Stimulated activated CD4-positive, alpha-beta T cell treated with anti-CD3 and anti-CD28 coated beads, Interleukin-12 subunit alpha, Interleukin-12 subunit beta, amount 100 ng/mL, for 48 hours (primary cell): ENCODE measurements around the gene TECRL.

ENCODE experiments used
- DNase-seq, 3 donors: peaks; one replicate each; pipeline ENCODE4 v3.0.0-alpha.2; 2020; ENCODE audit warnings: low read depth in 2 of 3, low spot score in 1 of 3

TECRL gene, protein sequence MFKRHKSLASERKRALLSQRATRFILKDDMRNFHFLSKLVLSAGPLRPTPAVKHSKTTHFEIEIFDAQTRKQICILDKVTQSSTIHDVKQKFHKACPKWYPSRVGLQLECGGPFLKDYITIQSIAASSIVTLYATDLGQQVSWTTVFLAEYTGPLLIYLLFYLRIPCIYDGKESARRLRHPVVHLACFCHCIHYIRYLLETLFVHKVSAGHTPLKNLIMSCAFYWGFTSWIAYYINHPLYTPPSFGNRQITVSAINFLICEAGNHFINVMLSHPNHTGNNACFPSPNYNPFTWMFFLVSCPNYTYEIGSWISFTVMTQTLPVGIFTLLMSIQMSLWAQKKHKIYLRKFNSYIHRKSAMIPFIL

DNA sequence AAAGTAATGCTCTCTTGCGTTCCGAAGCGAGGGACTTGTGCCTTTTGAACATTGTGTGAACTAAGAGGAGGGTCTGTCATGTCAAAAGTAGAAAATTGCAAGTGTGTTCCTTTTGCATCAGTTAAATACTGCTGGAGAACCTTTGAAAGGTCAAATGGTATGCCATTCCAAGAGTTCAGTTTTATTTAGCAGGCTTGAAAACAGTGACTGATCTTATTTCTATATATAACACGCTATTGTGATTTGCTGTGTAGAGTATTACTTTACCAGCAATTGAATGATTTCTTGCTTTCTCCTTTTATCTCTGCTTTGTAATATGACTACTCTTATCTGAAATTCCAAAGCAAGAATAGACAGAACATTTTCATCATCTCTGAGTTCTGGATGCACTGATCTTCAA, at the start of gene TECRL:
TSS of gene TECRL (minus strand) at position 151 of the 400 bp plus-strand sequence. CDS start at position 52, 99 bp downstream.
- DNase-seq = no peak

DNA sequence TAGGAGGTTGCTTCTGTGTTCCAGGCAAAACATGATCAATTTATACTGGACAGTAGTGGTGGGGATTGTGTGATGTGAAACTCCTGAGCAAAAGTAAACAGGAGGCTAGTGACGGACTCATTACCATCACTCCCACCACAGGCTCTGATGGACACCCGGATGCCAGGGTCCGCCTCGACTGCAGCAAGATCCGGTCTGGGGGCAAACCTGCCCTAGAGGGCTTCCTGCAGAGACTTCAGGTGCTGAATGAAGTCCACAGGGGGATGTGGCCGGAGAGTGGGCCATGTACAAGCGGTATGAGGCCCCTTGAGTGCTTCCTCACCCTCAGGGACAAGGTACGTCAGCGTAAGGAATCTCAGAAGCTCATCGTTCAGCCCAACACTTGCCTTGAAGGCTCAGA, 23.4 kb upstream of the TECRL start:
- DNase-seq = no peak

DNA sequence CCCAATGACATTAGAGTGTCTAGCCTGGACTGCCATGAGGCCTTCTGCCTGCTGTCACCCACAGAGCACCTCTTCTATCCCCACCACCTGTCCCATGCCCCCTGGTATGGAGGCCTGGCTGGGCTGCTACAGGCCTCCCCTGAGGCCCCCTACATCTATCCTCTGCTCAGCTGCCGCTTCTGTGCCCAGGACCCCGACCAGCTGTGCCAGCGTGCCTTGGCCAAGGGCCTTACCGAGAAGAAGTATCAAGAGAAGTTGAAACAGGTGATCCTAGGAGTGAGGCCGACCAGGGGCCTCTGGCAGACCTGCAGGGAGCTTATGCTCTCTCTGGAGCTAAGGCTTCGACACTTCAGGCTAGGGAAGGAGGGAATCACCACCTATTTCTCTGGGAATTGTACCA, 21.7 kb upstream of the TECRL start:
- no peak for DNase-seq

DNA sequence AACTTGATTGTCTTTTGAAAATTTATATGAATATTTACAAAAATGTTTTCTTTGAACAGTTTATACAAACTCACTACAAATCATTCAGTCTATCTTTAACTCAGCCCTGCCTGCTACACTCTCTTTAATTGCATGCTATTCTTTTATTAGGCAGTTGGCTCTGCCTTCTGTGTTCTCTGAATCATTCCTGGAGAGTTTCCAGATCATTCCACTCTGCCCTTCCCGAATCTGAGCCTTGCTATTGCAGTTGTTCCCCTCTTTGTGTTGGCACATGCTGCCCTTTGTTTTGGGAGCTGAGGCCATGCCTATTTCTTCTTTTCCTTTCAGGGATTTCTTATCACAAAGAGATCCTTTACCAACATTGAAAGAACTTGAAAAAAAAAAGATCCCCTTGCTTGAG, 8.7 kb upstream of the TECRL start:
- no peak for DNase-seq

DNA sequence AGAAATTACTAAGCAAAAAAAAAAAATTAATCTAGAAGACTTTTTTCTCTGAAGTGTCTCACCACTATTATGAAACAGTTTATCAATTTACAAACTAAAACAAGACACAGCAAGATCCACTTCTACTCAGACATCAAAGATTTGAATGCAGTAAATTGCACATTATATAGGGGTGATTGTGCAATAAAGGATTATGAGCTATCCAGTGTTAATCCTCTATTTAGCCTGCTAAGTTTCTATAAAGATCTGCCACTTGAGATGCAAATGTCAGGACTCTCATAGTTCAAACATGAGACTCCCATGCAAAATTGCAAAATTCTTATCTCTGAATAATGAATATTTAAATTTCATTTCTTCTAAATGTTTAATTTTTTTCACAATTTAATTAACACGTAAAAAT, 2.2 kb downstream of the TECRL start:
- DNase-seq = no peak

DNA sequence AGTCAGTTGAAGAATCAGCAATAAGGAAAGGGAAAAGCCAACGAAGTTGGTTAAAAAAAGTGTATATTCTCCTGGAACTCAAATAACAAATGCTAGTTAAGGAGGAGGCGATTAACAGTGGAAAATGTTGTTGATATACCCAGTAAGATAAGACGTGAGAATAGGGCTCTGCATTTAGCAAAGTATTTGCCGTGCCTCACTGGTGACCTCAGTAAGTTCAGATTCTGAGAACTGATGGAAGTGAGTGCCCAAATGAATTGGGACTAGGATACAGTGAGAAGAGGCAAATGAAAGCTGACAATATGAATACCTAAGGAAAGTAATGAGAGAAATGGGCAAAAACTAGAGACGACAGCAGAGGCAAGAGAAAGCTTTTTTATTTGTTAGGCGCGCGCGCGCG, 3.5 kb downstream of the TECRL start:
- no peak for DNase-seq

DNA sequence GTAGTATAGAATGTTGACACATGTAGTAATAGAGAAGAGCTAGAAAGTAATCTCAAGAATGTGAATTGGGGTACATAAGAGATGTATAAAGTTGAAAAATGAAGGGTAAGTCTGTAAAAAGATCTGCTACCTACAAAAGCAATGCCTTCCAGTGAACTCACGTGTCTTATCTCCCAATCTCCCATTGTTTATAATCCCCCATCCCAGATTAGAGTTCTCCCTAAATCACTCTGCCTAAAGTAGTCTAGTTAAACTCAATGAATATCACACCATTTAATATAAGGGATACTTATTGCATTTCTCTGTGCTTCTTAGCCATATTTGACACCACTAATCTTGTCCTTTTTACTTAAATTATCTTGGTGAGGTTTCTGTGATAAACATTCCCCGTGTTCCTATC, 6.6 kb downstream of the TECRL start:
- DNase-seq = no peak

DNA sequence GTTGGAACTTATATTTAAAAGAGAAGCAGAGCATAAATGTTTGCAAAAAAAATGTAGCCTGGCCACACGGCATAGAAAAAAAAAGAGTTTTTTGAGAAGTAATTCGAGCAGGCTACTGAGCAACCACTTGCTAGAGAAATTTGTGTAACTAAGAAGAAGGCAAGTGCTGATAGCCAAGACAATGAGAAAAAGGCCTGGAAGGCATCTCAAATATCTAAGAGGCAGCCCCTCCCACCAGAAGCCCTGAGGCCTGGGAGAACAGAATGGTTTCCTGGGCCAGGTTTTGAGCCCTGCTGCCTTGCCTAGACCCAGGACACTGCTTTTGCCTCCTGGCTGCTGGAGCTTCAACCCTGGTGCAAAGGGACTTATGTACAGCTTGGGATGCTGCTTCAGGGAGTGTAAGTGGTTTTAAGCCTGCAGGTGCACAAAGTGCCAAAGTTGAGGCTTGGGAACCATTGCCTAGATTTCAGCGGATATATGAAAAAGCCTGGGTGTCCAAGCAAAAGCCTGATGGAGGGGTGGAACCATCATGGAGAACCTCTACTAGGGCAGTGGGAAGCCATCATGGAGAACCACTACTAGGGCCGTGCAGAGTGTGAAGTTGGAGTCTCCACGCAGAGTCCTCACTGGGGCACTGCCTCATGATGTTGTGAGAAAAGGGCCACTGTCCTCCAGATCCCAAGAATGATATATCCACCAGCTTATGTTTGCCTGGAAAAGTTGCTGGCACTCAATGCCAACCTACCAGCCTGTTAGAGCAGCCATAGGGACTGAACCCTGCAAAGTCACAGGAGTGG, 9.7 kb downstream of the TECRL start:
- DNase-seq = no peak

DNA sequence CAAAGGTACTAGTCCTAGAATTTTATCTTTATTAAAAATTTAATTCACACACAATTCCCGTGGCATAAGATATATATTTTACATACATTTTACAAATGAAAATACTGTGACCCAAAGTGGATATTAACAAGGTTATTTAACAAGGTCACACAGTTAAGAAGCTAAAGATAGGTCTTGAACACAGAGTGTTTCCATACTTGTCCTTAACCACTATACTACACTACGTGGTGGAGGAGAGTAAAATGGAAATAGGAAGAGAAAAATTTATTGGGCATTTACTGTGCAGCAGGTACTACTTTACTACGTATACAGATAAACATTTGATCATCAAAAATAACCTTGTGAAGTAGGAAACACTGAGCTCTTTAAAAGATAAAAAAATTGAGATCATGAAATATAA, 14.8 kb downstream of the TECRL start:
- DNase-seq = no peak

DNA sequence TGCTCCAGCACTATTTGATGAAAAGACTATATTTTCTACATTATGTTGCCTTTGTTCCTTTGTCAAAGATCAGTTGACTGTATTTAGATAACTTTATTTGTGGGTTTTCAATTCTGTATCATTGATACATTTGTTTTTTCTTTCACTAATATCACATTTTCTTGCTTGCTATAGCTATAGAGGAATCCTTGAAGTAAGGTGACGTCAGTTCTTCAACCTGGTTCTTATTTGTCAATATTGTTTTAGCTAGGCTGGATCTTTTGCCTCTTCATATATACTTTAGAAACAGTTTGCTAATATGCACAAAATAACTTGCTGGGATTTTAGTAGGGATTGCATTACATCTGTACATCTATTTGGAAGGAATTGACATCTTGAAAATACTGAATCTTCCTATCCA, 21.0 kb downstream of the TECRL start:
- DNase-seq = no peak

DNA sequence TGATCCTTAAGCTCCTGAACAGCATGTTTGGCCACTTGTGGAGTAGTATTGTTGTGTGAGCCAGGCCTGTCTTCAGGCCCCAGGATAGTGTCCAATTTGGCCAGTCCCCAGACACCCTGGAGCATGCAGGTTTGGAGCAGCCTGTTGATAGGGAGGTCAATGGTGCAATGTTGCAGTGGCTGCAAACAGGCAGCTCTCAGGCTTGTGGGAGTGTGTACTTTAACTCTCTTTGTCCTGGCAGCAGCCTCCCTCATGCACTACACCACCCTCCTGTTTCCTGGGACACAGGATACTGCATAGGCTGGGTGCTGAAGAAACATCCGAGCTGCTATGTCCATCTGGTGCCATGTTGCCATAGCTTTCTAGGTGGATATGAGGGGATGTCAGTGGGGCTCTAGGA, 24.0 kb downstream of the TECRL start:
- DNase-seq = no peak

DNA sequence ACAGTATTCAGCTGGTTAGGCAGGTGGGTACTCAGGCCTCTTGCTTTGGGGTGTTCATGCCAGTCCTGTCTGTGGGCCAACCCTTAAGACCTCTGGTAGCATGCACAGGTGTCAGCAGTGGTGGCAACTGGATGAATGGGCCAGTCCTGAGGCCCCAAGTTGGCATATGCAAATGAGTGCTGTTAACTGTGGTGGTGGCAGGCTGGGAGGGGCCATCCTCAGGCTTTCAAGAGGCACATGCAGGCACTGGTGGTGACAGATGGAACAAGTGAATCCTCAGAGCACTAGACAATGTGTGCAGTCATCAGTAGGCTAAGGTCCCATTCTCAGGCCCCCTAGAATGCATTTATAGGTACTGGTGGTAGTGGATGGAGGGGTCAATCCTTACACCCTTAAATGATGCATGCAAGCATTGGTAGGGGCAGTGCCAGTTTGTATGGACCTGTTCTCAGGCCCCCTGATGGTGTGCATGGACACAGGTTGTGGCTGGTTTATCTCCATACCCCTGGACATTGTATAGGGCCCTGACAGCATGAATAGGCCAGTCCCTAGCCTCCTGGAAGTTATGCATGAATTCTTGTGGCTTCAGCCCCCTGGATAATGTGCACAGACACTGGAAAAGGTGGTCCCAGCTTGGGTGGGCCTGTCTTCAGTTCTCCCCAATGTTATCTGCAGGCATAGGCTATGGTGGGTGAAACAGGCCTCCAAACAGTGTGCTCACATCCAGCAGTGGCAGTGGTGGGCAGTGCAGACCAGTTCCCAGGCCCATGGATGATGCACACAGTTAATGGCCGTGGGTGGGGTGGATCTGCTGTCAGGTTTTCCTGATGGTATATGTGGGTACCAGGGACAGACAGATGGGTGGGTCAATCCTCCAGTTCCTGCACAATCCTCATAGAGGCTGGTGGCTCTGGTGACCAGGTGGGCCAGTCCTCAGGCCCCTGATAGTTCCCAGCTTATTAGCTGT, 24.7 kb downstream of the TECRL start:
- no peak for DNase-seq

DNA sequence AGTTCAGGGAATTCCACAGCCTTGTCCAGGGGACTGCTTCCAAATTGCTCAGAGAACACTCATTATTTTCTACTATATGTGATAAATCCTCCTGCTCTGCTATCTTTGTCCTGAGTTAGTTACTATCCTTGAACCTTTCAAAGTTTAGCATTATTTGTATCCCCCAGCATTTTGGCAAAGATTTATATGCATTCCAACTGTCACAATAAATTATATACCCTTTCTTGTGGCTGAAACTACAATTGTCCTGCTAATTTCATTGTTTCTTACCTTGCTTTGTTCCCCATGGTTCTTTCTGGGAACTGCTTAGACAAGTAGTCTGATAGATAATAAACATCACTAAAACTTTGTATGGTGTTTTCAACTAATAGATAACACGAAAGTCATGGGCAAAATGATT, 40.5 kb downstream of the TECRL start:
- no peak for DNase-seq

DNA sequence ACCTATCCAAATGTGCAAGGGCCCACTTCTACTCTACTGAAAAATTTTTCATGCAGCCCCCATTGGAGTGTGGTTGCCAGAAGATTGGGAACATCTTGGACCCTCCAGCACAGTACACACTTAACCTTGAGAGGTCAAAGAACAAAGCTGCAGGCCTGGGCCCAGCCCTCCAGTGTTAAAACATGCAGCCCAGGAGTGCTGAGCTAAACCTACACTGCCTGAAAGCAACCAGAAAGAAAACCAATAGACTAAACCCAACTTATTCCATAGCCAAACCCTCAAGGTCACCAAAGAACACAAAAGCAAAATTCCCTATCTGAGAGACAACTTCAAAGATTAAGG, 47.9 kb downstream of the TECRL start:
- no peak for DNase-seq

DNA sequence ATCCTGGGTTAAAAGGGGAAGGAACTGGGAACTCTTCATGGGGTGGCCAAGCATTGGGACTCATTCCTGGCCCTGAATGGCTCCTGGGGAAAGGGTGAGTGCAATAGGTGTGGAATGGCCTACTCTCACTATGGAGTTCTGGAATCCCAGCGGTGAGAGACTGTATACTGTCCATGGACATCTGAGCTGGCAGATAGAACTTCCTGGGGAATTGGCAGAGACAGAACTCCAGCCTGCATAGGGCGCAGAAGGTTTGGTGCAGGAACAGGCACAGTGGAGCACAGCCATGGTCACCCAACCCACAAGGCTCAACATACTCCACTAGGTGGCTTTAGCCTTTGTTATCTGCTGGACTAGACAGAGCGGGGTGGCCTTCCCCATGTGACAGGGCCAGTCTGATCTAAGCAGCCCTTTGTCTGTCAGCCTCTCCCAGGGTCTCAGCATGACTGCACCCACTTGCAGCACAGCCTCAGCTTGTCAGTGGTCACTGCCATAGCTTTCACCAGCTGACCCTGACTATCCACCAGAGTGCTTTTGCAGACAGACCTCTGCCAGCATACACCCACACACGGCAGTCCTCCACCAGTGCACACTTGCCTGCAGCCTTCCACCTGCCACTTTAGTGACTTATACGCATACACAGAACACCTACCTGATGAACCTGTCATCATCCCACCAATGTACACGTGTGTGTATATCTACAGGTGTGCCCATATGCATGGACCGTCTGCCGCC, 48.4 kb downstream of the TECRL start:
- DNase-seq = no peak

DNA sequence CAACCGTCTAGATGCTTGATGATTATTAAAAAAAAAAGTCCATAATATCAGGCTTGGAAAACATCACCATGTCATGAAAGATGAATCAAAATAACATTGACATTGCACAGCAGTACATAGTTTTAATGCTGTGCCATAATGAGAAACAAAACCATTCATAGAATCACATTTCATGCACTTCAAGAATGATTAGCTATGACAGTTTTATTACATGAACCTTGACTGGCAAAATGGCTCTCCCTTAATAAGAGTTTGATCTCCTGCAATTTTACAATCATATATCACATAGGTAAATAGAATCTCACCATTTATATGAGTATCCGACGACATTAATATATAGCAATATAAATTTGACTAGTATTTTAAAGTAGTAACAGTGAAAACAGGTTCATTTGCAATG, 49.8 kb downstream of the TECRL start:
- no peak for DNase-seq

DNA sequence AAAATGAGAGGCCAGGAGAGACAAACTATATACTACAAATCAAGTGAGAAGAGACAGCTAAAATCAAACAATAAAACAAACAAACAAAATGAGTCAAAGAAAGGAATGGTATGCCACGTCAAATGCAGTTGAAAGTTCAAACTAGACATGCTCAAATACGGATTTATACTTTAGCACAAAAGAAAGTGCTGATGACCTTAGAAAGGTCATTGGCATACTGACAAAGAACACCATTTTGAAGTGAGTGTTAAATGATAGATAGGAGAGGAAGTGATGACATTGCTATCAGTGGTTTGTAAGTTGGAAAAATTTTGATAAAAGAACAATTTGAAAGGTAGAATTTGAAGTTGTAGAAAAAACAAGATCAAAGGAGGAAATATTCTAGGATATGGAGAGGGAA, 55.3 kb downstream of the TECRL start:
- DNase-seq = no peak

DNA sequence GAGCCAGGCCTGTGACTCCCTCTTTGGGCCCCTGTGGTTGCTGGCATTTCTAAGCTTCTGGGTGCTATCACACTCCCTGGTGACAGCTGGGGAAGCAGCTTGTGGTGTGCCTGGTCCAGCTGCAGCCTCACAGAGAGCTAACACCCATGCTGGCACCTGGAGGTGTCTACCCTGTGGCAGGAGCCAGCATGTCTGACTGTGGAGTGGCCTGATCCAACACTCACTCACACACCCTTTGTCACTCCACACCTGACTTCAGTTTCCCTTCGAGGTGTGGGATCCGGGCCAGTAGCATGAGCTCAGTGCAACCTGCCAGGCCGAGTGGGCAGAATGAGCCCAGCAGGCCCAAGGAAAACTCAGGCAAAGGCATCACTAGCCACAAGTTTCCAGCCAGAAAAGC, 67.5 kb downstream of the TECRL start:
- DNase-seq = no peak

DNA sequence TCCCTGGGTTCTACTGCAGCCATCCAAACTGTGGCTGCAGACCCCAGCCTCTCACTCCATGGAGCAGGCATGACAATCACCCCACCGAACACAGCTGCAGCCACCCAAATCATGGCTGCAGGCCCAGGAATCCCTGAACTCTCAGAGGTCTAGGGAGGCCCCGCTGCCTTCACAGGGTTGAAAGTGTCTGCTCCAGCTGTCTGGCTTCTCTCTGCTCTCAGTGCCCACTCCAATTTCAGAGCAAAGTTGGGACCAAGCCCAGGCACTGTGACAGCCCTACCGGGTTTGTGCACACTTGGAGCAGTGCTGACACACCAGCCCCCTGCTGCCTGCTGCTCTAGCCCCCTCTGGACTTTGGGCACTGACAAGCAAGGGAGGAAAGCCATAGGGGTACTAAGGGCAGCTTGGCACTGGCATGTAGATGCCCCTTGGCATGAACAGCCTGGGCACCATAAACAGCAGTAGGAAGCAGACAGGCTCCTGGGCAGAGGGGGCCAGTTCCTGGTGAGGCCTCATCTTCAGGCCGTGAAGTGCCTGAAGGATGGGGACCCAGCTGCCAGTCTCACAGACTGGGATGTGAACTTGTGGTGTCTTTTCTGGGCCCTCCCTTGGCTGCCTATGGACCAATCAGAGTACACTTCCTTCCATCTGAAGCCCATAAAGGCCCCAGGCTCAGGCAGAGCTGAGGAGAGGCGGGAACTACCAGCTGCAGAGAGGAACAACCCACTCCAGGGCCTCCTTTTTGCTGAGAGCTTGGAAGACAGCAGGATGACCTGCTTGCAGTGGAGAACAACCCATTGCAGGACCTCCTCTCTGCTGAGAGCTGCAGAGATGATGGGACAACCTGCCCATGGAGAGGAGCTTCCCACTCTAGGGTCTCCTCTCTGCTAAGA, 68.8 kb downstream of the TECRL start:
- DNase-seq = no peak

DNA sequence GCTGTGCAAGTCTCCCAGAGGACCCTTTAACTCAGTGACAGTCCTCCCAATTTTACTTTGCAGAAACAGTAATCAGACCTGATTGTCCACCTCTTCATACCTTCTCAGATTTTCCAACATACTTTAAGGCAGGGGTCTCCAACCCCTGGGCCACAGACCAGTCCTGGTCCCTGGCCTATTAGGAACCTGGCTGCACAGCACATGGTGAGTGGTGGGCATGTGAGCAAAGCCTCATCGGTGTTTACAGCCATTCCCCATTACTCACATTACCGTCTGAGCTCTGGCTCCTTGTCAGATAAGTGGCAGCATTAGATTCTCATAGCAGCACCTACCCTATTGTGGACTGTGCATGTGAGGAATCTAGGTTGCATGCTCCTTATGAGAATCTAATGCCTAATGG, 74.3 kb downstream of the TECRL start:
- no peak for DNase-seq
